ENCODE data around the gene GORASP2. TPM values are rescaled to one million over a fixed set of nuclear protein-coding genes. Genes with fewer than 3 reads are reported as not detected.

GORASP2 gene
- polyA plus RNA-seq, 3 donors, result 34.5 to 51.2 (median 46.5) TPM

- no peak for TF ChIP-seq CTCF (IDR thresholded peaks at IDR 0.05)
- WGBS (ENCODE audit: insufficient coverage), result no CpG with 5 or more reads among the region's 2 CpGs
- Mint-ChIP-seq H3K9me3 (no peaks in the 10 kb centered on the region), H3K27me3 (ENCODE audit: low read depth in 3 of 3) (no peaks in the 10 kb centered on the region), H3K36me3 (peaks cover 69 to 79% of the 10 kb centered on the region in 2 donors), H3K4me3 (no peak overlapping the region), H3K4me1 (no peaks in the 10 kb centered on the region), H3K27ac (peak overlapping the region in 1 of 7 donors; percentile 19)
- H3K36me3 ChIP-seq (replicated peaks in 1 of 2; ENCODE audit: control insufficient read depth in 1 of 2, insufficient read depth in 2 of 2, low read length in 2 of 2), result peaks cover 63 to 96% of the 10 kb centered on the region in 2 donors
- H2AFZ ChIP-seq (ENCODE audit: insufficient read depth, low read depth, low read length, poor library complexity, severe bottlenecking), result no peak overlapping the region
- H3K4me3 ChIP-seq (replicated peaks in 1 of 3; ENCODE audit: low read depth in 2 of 3, low read length in 3 of 3), result no peak overlapping the region
- H3K4me2 ChIP-seq (replicated peaks; ENCODE audit: extremely low read depth, low read length, poor library complexity, severe bottlenecking), result no peak overlapping the region
- no peaks in the 10 kb centered on the region for H3K27me3 ChIP-seq (ENCODE audit: control insufficient read depth in 2 of 2, insufficient read depth in 2 of 2, low read length in 2 of 2)
- no peaks in the 10 kb centered on the region for H3K79me2 ChIP-seq (ENCODE audit: insufficient read depth, low read length)
- no peaks in the 10 kb centered on the region for H4K20me1 ChIP-seq (ENCODE audit: insufficient read depth, low read length)
- no peaks in the 10 kb centered on the region for H3K9me3 ChIP-seq (replicated peaks in 1 of 2; ENCODE audit: control insufficient read depth in 1 of 2, insufficient read depth in 1 of 2, low read length in 2 of 2)
- DNase-seq, result no peak
- no peaks in the 10 kb centered on the region for H3K4me1 ChIP-seq (ENCODE audit: control insufficient read depth in 1 of 2, insufficient read depth in 2 of 2, low read length in 2 of 2)
- peak overlapping the region in 1 of 2 donors; percentile 21 for H3K27ac ChIP-seq (ENCODE audit: low read depth in 1 of 2, low read length in 2 of 2)
- no peak overlapping the region for H3K9ac ChIP-seq (ENCODE audit: insufficient read depth, low read length, poor library complexity, severe bottlenecking)
- intact Hi-C loops (cut with micrococcal nuclease), result no loop called here
Measured at GRCh38 chr2:171008550-171009205, 79.6 kb downstream of the GORASP2 start.

GRCh38 chr2:171009386-171009785, 80.3 kb downstream of the GORASP2 start:
- H3K27me3 ChIP-seq (ENCODE audit: control insufficient read depth in 2 of 2, insufficient read depth in 2 of 2, low read length in 2 of 2), result no peaks in the 10 kb centered on the region
- no peak overlapping the region for H3K4me3 ChIP-seq (replicated peaks in 1 of 3; ENCODE audit: low read depth in 2 of 3, low read length in 3 of 3)
- H3K9me3 Mint-ChIP-seq, result no peaks in the 10 kb centered on the region
- no peaks in the 10 kb centered on the region for H4K20me1 ChIP-seq (ENCODE audit: insufficient read depth, low read length)
- H3K27ac Mint-ChIP-seq, result peak overlapping the region in 1 of 7 donors; percentile 32
- H3K4me1 ChIP-seq (ENCODE audit: control insufficient read depth in 1 of 2, insufficient read depth in 2 of 2, low read length in 2 of 2), result no peaks in the 10 kb centered on the region
- no peaks in the 10 kb centered on the region for H3K79me2 ChIP-seq (ENCODE audit: insufficient read depth, low read length)
- peaks cover 70 to 79% of the 10 kb centered on the region in 2 donors for H3K36me3 Mint-ChIP-seq
- no peaks in the 10 kb centered on the region for H3K27me3 Mint-ChIP-seq (ENCODE audit: low read depth in 3 of 3)
- no peak overlapping the region for H3K27ac ChIP-seq (ENCODE audit: low read depth in 1 of 2, low read length in 2 of 2)
- no peak overlapping the region for H3K4me2 ChIP-seq (replicated peaks; ENCODE audit: extremely low read depth, low read length, poor library complexity, severe bottlenecking)
- no peaks in the 10 kb centered on the region for H3K9me3 ChIP-seq (replicated peaks in 1 of 2; ENCODE audit: control insufficient read depth in 1 of 2, insufficient read depth in 1 of 2, low read length in 2 of 2)
- 100% methylated on average over 3 of the region's 4 CpGs for WGBS (ENCODE audit: insufficient coverage)
- H3K4me3 Mint-ChIP-seq, result no peak overlapping the region
- H3K9ac ChIP-seq (ENCODE audit: insufficient read depth, low read length, poor library complexity, severe bottlenecking), result no peak overlapping the region
- TF ChIP-seq CTCF (IDR thresholded peaks at IDR 0.05), result no peak
- no peak for DNase-seq
- H3K4me1 Mint-ChIP-seq, result no peaks in the 10 kb centered on the region
- peaks cover 63 to 96% of the 10 kb centered on the region in 2 donors for H3K36me3 ChIP-seq (replicated peaks in 1 of 2; ENCODE audit: control insufficient read depth in 1 of 2, insufficient read depth in 2 of 2, low read length in 2 of 2)
- intact Hi-C loops (cut with micrococcal nuclease), result no loop called here
- H2AFZ ChIP-seq (ENCODE audit: insufficient read depth, low read depth, low read length, poor library complexity, severe bottlenecking), result no peak overlapping the region

Measured in CD14-positive monocyte (primary cell).